GM12801 (cell line): ENCODE data around the gene HOGA1.

Experiments
- CTCF ChIP-seq: IDR thresholded peaks from one replicate; pipeline ENCODE4 v1.5.1; 2011; ENCODE audit warnings: control low read depth; ENCODE audit not compliant: insufficient read length; ENCODE audit errors: extremely low read depth

Gene HOGA1

GRCh38 chr10:97584060-97584797, at the start of gene HOGA1:
Gene HOGA1, plus strand, starts transcription at chr10:97584389. Its CDS starts 315 bp downstream, at chr10:97584704.
- TF ChIP-seq CTCF, result no peak

GRCh38 chr10:97534746-97535367, 49.3 kb upstream of the HOGA1 start:
- no peak for TF ChIP-seq CTCF

- no peak for TF ChIP-seq CTCF
These were observed 46.9 kb upstream of the HOGA1 start for GRCh38 chr10:97537186-97537869.

- no peak for TF ChIP-seq CTCF
These were observed 45.8 kb upstream of the HOGA1 start for GRCh38 chr10:97538411-97538810.

GRCh38 chr10:97538839-97539238, 45.4 kb upstream of the HOGA1 start:
- no peak for TF ChIP-seq CTCF

- TF ChIP-seq CTCF, result no peak
These were observed 44.5 kb upstream of the HOGA1 start for GRCh38 chr10:97539523-97540200.
